Ovary (tissue), 9 donors: Measurements from ENCODE around the gene ZFP82. TPM values are rescaled to one million over a fixed set of nuclear protein-coding genes. Genes with fewer than 3 reads are reported as not detected.

Experiments used
- DNase-seq, 5 donors: peaks; one replicate each; pipeline ENCODE4 v3.0.0-alpha.2; 2019 to 2020
- H3K27ac ChIP-seq, 2 donors: fragments of 200-600 bp; one replicate each; pipeline versions ENCODE4 v1.5.1 to v1.8.0; 2019 to 2022
- H3K27me3 ChIP-seq: fragments of 200-600 bp; one replicate; pipeline ENCODE4 v1.8.0; 2022
- H3K36me3 ChIP-seq: fragments of 200-600 bp; sonication (generic); one replicate; pipeline ENCODE4 v1.5.1; 2019
- H3K4me1 ChIP-seq: one replicate; pipeline ENCODE4 v1.8.1; 2013; ENCODE audit warnings: mild to moderate bottlenecking, moderate library complexity; ENCODE audit not compliant: insufficient read depth
- H3K4me3 ChIP-seq: fragments of 200-600 bp; sonication (generic); one replicate; pipeline ENCODE4 v1.5.1; 2017
- H3K9me3 ChIP-seq, 2 donors: fragments of 200-600 bp in 1 of 2; sonication (generic) in 1 of 2; one replicate each; pipeline versions ENCODE4 v1.5.1 to v1.8.1; 2013 to 2019; ENCODE audit warnings: mild to moderate bottlenecking in 1 of 2, moderate library complexity in 1 of 2
- CTCF ChIP-seq, 3 donors: fragments of 450-650 bp in 2 of 3; fragments of 200-600 bp in 1 of 3; IDR thresholded peaks; one replicate each; pipeline versions ENCODE4 v1.5.1 to v1.8.0; 2016 to 2022; ENCODE audit warnings: antibody characterized with exemption in 3 of 3, mild to moderate bottlenecking in 1 of 3
- EP300 ChIP-seq: sonication (generic); formaldehyde crosslinking; IDR thresholded peaks from one replicate; pipeline ENCODE4 v1.6.1; 2017; ENCODE audit warnings: antibody characterized with exemption
- POLR2A ChIP-seq: fragments of 450-650 bp; IDR thresholded peaks from one replicate; pipeline ENCODE4 v1.6.1; 2017; ENCODE audit warnings: antibody characterized with exemption, mild to moderate bottlenecking, moderate library complexity
- WGBS, 3 donors: extraction: QIAGEN DNeasy Blood & Tissue Kit in 1 of 3; methylation state at CpG; one replicate each; pipeline versions ENCODE4 v1.1.5 to v1.1.7; 2013 to 2017; 5-methylcytosine and 5-hydroxymethylcytosine counted together
- intact Hi-C, 4 donors: fragments of 100-400 bp; cut with DNase I; formaldehyde crosslinking; loops; one replicate each; pipeline versions ENCODE4 v1.11.0 to v1.15.1; 2022 to 2023
- polyA plus RNA-seq, 2 donors: library from polyadenylated mRNA; stranded (reverse); fragments of 200-250 nt in 1 of 2; fragments of 350-450 nt in 1 of 2; fragmentation: Illumina TruSeq in 1 of 2; extraction: RNeasy Lipid Tissue Mini Kit (QIAGEN cat#74804) in 1 of 2; gene quantifications; one replicate each; pipeline ENCODE4 v1.2.3, GENCODE V29; 2013 to 2014
- total RNA-seq, 7 donors: library from RNA; depleted of rRNA in 2 of 7; stranded (reverse); fragments of >200 nt in 2 of 7; fragmentation: NEBNext Ultra II Directional in 3 of 7; extraction: Animal tissue kit (Norgen Biotek cat#: 25700) in 3 of 7; gene quantifications; one replicate each; pipeline versions ENCODE4 v1.1.0 to v1.2.4, GENCODE V29; 2016 to 2023
- donor health status: DM: no; HTN: no; CAD: no; lungs with moderate emphysema.
- donor health status: DM: no; HTN: no; CAD: no.
- donor health status: Bipolar disorder and iron deficiency.
- donor health status: DM: yes; HTN: yes; CAD: no.
- donor health status: DM: no; HTN: no; CAD: no.
- donor health status: DM: yes; HTN: yes; CAD: no.

The ZFP82 gene
- total and polyA plus RNA-seq, 9 donors = 4.7 to 16.2 (median 8.3) TPM

- Histone ChIP-seq H3K9me3 (no peaks in the 10 kb centered on the region), H3K27me3 (no peaks in the 10 kb centered on the region), H3K4me3 (no peak overlapping the region), H3K4me1 (no peaks in the 10 kb centered on the region), H3K27ac (no peak overlapping the region), H3K36me3 (no peaks in the 10 kb centered on the region)
- 92 to 96% (median 92%) methylated on average over 6 of the region's 6 CpGs for WGBS, 3 donors
- intact Hi-C loops = no loop called here
- TF ChIP-seq CTCF (IDR thresholded peaks at IDR 0.05) (no peak), EP300 (no peak), POLR2A (no peak)
- DNase-seq = no peak
These were observed 54.6 kb downstream of the ZFP82 start for GRCh38 chr19:36363845-36364244.

Other genes with a start within 250 kb of the ZFP82 start
- gene ZNF565, start 204.0 kb downstream of the ZFP82 start, total RNA-seq = 10 to 100 TPM in 1 of 7 donors, 1 to 10 TPM in 6; 3.6 to 10.1 (median 7.6) TPM
- 1 to 10 TPM; 4.1 to 6.9 TPM for gene ZNF565, start 204.0 kb downstream of the ZFP82 start, polyA plus RNA-seq
- 10 to 100 TPM; 52.0 to 73.8 (median 57.7) TPM for gene ZNF146, start 203.5 kb downstream of the ZFP82 start, total RNA-seq
- gene ZNF146, start 203.5 kb downstream of the ZFP82 start, polyA plus RNA-seq = 10 to 100 TPM; 38.1 to 56.2 TPM
- 10 to 100 TPM in 1 of 7 donors, 1 to 10 TPM in 6; 4.7 to 10.5 (median 7.0) TPM for gene ZFP14, start 39.4 kb downstream of the ZFP82 start, total RNA-seq
- gene ZFP14, start 39.4 kb downstream of the ZFP82 start, polyA plus RNA-seq = 1 to 10 TPM; 3.1 to 5.9 TPM
- 10 to 100 TPM in 6 of 7 donors, 1 to 10 TPM in 1; 8.6 to 22.0 (median 16.4) TPM for gene ZNF566, start 70.9 kb upstream of the ZFP82 start, total RNA-seq
- gene ZNF566, start 70.9 kb upstream of the ZFP82 start, polyA plus RNA-seq = 1 to 10 TPM; 6.1 to 9.3 TPM
- 10 to 100 TPM in 6 of 7 donors, 1 to 10 TPM in 1; 9.4 to 19.0 (median 12.2) TPM for gene ZNF260, start 109.6 kb upstream of the ZFP82 start, total RNA-seq
- 1 to 10 TPM; 6.1 to 8.1 TPM for gene ZNF260, start 109.6 kb upstream of the ZFP82 start, polyA plus RNA-seq
- 10 to 100 TPM; 11.7 to 24.5 (median 19.5) TPM for gene ZNF529, start 154.6 kb upstream of the ZFP82 start, total RNA-seq
- gene ZNF529, start 154.6 kb upstream of the ZFP82 start, polyA plus RNA-seq = 10 to 100 TPM in 1 of 2 donors, 1 to 10 TPM in 1; 5.8 to 11.7 TPM
- gene ZNF382, start 186.7 kb upstream of the ZFP82 start, total RNA-seq = 10 to 100 TPM in 1 of 7 donors, 1 to 10 TPM in 6; 1.9 to 10.2 (median 8.3) TPM
- gene ZNF382, start 186.7 kb upstream of the ZFP82 start, polyA plus RNA-seq = 1 to 10 TPM; 1.8 to 3.0 TPM
- gene ZNF461, start 248.2 kb upstream of the ZFP82 start, total RNA-seq = 10 to 100 TPM in 2 of 7 donors, 1 to 10 TPM in 5; 6.4 to 12.9 (median 9.1) TPM
- 1 to 10 TPM; 4.7 to 9.9 TPM for gene ZNF461, start 248.2 kb upstream of the ZFP82 start, polyA plus RNA-seq